LNCaP clone FGC (cell line): ENCODE measurements around the gene ZNF521.

Experiments used
- DNase-seq: peaks from one replicate; pipeline ENCODE4 v3.0.0-alpha.2; 2011; ENCODE audit warnings: low read depth
- H3K4me3 ChIP-seq: 2 replicates; pipeline ENCODE4 v1.5.1; 2011; ENCODE audit warnings: mild to moderate bottlenecking, low read depth, low read length, control low read depth
- TF ChIP-seq, protein P1 (sequence below): IDR thresholded peaks from 2 replicates; pipeline ENCODE4 v1.5.1; 2012; ENCODE audit warnings: mild to moderate bottlenecking; ENCODE audit not compliant: control insufficient read depth, insufficient read depth; ENCODE audit errors: extremely low read depth

ZNF521 gene

DNA sequence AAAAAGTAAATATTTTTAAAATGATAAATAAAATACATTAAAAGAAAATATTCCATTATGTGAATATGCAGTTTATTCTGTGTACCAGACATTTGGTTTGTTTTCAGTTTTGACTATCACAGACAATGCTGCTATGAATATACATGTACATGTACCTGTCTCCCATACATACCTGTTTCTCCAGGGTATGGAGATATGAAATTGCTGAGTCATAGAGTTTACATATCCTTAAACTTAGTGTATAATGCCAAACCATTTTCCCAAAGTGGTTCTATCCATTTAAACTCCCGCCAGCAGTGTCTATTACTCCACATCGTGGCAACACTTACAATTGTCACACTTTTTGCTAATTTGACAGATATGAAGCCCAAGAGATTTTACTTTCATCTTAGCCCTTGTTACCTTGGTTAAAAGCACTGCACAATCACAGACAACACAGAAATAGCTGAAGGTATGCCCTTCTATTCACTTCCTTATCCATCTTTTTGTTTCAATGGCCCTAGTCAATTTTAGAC is 56.3 kb downstream of the ZNF521 start:
- TF ChIP-seq, protein P1, sequence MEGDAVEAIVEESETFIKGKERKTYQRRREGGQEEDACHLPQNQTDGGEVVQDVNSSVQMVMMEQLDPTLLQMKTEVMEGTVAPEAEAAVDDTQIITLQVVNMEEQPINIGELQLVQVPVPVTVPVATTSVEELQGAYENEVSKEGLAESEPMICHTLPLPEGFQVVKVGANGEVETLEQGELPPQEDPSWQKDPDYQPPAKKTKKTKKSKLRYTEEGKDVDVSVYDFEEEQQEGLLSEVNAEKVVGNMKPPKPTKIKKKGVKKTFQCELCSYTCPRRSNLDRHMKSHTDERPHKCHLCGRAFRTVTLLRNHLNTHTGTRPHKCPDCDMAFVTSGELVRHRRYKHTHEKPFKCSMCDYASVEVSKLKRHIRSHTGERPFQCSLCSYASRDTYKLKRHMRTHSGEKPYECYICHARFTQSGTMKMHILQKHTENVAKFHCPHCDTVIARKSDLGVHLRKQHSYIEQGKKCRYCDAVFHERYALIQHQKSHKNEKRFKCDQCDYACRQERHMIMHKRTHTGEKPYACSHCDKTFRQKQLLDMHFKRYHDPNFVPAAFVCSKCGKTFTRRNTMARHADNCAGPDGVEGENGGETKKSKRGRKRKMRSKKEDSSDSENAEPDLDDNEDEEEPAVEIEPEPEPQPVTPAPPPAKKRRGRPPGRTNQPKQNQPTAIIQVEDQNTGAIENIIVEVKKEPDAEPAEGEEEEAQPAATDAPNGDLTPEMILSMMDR: no peak
- H3K4me3 ChIP-seq: no peak overlapping the region
- no peak for DNase-seq

DNA sequence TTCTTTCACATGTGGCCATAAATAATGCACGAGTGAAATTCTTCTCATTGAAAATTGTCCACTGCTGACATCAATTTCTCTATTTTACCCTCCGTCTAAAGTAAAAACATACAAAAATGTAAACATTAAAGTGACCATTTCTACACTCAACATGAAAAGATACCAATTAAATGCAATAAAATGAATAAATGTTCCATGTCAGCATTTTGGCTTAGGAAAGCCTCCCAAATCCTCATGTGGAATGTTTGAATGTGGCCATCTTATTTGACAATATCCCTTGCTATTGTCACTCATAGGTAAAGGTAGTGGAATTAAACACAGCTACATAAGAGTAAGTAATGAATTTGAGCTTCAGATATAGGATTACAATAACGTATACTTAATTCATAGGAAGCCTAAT is 60.8 kb downstream of the ZNF521 start:
- TF ChIP-seq, protein P1: no peak
- no peak for DNase-seq

DNA sequence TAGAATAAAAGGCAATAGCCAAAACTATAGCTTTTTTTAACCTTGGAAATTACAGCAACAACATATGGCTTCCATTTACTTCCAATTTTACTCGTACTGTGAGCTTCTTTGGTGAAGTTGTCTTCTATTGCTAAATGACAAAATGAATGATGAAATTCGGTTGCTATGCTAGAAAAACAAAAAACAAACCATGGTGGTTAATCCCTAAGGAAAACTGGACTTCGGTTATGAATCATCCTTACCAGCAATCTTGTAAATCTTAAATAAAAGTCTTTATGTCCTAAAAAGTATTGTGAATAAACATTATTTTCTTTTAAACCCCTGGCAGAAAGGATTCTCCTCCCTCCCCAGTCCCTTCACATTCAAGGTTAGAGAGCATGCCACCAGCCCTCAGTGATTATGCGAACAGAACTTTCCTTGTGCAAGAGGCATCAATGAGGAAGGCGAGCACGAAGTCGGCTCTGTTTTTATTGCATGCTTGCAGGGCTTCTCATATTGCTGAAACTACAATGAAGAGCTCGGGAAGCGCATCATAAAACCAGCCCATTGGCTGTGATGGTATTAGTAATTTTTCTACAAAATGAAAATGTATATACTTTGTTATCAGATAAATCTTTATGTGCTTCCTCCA is 62.9 kb downstream of the ZNF521 start:
- no peak overlapping the region for H3K4me3 ChIP-seq
- TF ChIP-seq, protein P1: no peak
- DNase-seq: no peak

More for the DNA sequence above, 60.8 kb downstream of the ZNF521 start:
- H3K4me3 ChIP-seq: no peak overlapping the region

DNA sequence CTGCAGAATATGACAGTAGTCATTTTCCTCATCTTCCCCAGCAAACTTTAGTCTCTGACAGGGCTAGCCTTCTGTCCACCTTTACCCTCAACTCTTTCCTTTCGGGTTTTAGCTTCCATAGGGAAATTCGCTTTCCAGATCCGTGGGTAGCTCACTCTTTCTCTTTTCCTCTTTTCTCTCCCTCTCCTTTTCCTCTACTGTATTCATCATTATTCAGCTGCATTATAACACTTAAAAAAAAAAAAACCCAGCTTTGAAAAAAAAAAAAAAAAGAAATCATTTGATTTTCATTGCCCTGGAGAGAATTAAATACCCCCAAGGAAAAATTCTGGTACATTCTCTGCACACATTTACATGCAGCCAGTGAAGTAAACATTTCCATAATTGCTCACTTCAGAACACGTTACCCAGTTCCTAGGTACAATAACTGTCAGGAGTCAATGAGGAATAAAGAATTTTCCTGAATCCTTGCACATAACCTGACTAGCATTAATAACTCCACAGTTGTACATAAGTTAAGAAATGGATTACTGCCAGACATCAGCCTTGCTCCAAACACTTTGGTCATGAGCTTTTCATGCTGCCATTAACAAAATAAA is 63.5 kb downstream of the ZNF521 start:
- TF ChIP-seq, protein P1: no peak
- no peak overlapping the region for H3K4me3 ChIP-seq

DNA sequence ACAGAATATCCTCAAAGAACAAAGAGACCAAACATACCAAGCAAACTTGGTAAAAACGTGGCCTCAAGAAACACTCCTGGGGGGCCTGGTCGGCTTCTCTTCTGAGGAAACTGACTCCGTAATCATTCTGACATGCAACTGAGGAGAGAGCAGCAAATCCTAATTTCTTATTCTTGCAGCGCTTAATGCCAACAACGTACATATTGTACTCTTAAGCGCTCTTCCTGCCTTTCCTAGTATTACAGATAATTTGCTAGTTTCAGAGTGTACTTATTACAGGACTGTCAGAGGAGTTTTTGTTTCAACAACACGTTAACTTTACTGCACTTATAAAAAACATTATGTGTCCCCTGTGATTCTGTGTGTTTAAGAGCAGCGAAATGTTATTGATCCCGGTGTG is 64.9 kb downstream of the ZNF521 start:
- no peak overlapping the region for H3K4me3 ChIP-seq
- DNase-seq: no peak
- TF ChIP-seq, protein P1: no peak

More for the DNA sequence above, 63.5 kb downstream of the ZNF521 start:
- no peak for DNase-seq

DNA sequence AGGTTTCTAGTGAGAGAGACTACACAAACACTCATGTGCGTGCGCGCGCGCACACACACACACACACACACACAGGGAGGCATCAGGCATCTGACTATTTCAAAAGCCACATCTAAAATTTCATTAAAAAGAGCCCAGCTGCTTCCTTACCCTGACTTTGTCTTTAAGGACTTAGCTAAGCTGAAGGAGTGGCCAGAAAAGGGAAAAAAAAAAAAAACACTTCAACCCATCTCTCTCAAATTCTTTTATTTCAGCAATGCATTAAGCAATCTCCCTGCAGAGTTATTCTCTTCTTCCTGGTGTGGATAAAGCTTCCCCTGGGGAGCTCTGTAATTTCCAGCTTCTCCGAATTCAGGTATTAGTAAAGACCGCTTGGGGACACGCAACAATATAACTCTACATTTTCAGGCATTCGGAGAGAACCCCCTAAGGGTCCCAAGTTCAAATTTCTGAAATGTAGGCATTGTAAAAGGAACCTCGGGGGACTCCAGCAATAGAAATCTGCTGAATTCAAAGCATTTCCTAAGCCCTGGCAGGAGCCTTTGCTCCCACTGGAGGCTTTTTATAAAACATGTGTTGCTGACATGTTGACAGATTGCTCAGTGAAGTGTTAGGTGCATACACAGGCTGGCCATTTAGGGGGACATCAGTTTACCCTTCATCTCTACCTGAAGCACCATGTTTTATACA is 67.0 kb downstream of the ZNF521 start:
- no peak overlapping the region for H3K4me3 ChIP-seq
- no peak for DNase-seq
- TF ChIP-seq, protein P1: no peak
